Astrocyte of the hippocampus (primary cell): ENCODE measurements around the gene VPS41.

ENCODE experiments used
- DNase-seq: peaks from one replicate; pipeline ENCODE4 v3.0.0; 2011; ENCODE audit warnings: low read depth, low spot score

Gene VPS41

DNA sequence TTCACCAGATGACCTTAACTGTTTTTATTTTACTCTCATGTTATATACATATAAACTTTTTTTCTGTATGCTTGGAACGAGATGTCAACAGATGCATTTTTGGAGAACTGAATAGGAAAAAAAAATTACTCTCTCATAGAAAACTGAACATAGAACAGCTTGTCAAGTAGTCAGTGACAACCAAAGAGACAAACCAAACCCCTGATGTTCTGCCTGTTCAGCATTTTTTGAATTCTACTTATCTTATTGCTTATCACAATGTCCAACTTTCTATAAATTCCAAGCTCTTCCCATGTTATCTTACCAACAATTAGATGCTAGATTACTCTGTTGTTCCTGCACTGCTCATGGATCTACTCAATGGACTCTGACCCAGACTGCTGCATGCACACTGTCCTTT, 95.2 kb downstream of the VPS41 start:
- DNase-seq = no peak

DNA sequence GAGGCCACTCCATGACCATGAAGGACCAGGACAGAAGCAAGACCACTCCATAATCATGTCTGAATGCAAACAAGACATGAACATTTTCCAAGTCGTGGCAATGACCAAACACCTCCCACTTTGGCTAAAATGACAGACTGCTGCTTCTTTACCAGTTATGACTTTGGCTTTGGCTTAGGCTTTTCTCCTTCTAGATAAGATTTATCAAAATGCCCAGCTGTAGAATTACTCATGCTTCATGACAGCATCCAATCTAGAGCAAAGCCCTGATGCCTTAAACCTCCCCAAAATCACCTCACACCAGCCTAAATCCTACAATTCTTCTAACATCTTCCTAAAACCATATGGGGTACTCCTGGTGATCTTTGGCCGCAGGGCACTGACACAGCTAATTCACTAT, 102.1 kb downstream of the VPS41 start:
- no peak for DNase-seq

DNA sequence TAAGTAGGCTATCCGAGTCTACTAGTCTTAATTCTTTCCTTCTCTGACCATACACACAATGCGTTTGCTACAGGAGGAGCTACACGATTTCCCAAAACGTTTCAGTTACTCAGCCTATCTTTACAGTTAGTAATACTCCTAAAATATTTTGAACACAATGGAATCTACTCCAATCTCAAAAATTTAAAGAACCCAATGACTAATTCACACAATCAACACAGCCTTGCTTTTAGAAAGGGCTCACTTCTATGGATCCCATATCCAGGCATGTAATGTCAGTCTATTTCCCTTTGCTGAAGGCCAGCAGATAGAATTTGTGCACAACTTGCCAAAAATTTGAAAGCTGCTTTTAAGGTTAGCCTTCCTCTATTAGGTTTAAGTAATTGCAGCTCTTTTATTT, 107.2 kb downstream of the VPS41 start:
- no peak for DNase-seq

DNA sequence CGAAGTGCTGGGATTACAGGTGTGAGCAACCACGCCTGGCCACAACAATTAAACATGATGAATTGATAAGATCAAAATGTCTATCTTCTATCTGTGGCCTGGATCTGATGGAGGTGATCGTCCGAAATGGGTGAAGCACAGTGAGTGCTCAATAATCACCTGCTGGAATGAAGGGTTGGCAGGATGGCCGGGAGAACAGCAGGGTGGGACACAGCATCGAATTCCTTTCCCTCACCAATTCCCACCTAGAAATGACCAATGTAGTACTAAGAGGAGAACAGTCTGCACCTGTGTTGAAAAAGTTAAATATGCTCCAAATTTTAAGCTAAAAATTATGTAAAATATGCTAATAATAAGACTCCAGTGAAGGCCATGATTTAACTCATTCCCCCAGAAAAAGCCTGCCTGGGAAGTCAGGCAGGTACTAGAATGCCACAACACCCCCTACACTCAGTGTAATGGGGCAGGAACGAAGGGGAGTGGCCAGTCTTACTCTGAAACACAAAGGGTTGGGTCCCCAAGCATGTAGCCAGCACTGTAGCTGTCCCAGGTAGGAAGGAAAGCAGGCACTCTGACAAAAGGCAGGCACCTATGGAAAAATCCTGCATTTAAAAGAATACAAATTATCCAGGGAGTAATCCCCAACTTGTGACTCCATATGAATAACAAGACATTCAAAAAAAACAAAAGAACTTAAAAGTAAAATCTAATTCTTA, 110.3 kb downstream of the VPS41 start:
- DNase-seq = no peak

DNA sequence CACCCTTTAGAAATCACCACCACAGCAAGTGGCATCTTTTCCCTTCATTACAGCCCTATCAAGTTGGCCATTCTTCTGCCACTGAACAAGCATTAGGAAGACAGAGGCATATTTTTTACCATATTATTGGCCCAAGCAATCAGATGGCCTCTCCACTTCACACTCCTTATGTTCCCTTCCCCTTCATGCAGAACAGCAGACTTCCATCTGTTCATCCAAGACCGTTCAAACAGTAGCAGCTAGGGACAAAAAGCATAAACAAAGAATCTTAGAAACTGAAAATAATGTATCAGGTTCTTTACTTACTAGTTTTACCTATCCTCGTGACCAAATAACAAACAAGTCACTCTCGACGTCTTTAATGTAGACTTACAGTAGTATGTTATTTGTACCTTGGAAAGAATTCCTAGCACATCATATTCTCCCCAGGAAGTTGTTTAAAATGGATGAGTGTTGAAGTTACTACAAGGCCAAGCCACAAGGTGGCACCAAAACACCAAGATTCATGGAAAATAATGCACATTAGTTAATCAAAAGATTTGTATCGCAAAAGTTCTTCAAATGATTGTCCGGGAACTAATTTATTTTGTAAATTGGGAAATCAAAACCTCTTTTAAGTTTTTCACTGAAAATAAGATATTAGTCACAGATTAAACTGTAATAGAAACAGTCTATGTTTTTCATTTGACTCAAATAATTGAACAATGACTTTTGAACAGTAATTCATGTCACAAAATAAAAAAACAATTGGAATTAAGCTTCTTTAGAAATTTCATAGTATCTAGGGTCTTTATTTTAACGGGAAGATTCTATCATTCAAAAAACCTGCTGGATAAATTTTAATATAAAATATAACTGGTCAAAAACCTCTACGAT, 112.1 kb downstream of the VPS41 start:
- DNase-seq = peak; percentile 80

DNA sequence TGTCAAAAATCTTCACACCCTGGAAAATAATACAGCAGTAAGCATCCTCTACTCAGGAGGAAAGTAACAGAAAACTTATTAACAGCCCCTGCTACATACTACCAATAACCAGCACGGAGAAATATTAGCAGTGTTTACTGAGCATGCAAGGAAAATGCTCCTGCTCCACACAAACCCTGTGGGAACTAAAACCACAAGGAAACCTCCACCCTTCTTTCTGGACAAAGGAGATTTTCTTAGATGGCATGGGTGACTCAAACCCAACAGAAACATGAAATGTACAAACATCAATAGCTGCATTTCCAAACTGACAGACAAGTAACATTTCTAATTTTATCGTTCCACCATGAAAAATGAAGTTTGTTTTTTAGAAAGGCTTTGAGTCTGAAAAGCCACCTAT, 113.4 kb downstream of the VPS41 start:
- peak; percentile 66 for DNase-seq

DNA sequence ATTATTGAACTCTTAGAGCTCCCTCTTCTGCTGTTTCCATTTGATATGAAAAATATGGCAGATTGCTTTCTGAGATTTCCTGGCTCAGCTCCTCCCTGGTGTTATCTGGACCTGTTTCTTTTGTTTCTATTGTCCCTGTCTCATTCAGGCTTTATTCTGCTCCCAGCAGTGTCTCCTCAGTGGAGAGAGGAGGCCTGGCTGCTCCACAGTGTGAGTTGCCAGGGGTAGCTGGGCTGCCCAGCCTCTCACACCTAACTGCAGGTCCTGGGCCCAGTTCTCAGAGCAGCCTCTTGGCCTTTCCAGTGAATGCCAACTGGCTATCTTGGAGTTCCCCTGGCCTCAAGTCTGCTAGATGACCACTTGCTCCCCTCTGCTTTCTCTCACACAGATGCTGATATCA, 127.0 kb downstream of the VPS41 start:
- DNase-seq = no peak

DNA sequence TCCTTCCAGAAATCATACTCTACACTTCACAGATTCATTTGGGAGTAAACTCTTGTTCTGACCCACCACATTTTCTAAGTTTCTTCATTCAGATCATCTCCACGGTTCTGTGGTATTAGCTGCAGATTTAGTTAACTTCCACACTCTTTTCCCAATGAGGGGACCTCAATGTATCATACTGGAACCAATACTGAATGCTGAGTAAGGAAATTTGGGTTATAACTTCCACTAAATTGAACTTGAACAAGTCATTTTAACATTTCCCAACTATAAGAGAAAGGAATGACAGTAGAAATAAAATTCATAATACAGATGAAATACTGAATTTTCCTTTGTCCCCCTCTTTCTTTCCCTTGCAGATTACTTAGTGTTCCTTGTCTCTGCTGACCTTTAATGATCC, 131.4 kb downstream of the VPS41 start:
- no peak for DNase-seq

DNA sequence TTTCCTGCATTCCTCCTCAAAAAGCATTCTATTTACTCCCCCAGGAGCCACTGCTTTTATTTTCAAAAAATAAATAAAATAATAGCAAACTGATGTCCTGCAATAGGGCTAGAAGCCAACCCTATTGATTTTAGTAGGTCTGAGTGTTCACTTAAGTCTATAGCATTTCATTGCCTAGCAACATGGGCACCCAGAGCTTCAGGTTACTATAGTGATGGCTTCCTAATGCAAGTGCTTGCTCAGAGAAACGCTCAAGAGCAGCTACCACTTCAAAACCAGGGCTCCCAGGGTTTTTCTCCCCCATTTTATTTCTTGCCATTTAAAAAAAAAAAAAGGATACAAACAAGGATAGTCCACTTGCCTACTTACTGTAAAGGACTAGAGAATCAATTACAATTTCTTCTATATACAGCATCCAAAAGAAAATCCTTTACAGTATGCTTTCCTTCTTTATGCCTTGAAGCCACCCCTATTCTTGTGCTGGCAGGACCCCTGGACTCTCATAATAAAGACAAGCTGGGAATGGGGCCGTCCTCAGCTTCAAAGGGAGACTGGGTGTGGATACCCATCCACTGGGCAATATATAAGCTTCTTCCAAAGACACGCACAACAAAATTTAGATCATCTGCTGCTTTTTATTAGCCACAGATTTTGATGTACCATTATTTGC, 133.3 kb downstream of the VPS41 start:
- DNase-seq = no peak

DNA sequence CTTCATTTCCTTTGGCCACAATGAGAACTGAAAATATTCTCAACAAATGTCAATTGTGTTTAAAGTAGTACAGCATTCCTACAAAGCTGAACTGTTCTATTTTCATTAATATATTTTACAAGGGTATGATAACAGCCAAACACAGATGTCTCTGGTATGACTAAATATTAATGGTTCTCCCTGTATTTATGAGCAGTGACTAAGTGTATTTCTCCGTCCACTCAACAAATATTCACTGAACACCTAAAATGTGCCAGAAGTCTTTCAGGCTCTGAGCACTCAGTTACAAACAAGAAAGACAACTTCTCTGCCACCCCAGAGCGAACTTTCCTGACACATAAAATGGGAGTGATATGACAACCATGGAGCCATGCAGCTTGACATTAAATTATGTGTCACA, 135.6 kb downstream of the VPS41 start:
- no peak for DNase-seq

DNA sequence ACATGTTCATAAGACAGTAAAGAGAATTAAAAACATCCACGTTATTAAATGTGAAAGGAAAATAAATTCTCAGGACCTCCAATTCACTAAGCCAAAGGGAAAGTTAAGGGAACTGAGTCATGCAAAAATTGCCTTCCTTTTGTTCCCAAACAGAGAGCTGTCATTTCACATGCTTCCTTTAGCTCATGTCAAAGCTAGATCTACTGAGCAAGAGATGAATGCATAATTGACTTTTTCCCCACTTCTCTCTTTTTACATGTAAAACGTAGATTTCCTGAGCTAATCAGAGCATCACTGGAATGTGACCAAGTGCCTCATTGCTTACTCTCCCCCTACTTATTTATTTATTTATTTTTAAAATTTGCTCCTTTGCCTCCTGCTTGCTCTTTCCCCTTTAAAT, 148.8 kb downstream of the VPS41 start:
- no peak for DNase-seq

DNA sequence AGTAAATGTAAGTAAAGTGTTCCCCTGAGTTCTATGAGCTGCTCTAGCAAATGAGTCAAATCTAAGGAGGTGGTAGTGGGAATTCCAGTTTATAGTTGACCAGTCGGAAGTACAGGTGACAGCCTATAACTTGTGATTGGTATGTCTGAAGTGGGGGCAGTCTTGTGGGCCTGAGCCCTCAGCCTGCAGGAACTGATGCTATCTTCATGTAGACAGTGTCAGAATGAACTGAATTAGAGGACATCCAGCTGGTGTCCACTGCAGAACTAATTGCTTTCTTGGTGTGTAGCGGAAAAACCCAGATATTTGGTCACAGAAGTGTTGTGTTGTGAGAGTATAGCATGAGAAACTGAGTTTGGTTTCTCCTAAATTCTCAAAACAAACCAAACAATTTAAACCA, 150.0 kb downstream of the VPS41 start:
- no peak for DNase-seq

DNA sequence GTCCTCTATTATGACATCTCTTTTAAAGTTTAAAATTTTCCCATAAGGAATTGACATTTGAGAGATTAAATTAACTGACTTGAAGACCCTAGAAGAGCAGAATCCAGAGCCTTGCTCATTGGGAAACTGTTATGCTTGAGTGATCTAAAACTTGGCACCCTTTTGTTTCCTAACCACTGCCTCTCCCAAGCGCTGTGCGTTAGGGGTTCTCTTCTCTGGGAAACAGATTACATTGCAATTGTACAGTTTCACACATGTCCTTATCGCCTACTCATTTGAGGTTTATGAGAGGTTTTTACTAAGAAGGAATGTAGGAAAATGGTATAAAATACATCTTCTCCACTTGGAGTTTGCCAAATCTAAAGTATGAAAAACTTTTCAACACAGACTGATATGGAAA, 151.1 kb downstream of the VPS41 start:
- peak; percentile 46 for DNase-seq

DNA sequence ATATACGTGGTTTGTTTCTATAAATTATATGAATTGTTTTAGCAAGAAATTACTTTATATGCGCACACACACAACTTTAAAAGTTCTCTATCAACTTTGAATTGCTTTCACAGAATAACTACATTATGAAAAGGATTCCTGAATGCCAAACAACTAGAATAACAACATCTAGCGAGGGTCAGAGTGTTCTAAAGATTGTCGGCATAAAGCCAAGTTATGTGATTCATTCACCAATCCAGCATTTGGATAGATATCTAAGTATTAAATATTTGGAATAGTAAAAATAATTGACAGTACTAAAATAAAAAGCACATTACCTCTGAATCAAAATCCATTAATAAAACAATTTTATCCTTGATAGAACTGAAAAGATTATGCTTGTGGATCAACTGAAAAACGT, 152.5 kb downstream of the VPS41 start:
- DNase-seq = peak; percentile 34

DNA sequence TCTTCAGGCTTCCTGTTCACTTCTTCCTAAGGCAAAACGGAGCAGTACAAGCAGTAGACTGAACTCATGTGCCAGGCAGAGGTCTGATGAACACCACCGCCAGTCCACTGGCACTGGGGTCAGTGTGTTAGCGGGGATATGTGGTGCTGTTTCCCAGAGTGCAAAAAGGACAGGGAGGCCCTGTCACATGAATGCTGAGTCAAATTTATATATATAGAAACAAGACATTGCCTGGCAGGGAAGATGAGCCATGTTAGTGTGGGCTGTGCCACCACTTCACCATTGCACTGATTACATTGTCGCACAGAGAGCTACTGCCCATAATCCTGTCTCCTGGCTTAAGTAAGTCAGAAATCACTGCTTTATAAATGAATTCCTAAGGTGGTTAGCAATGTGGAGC, 155.6 kb downstream of the VPS41 start:
- no peak for DNase-seq

DNA sequence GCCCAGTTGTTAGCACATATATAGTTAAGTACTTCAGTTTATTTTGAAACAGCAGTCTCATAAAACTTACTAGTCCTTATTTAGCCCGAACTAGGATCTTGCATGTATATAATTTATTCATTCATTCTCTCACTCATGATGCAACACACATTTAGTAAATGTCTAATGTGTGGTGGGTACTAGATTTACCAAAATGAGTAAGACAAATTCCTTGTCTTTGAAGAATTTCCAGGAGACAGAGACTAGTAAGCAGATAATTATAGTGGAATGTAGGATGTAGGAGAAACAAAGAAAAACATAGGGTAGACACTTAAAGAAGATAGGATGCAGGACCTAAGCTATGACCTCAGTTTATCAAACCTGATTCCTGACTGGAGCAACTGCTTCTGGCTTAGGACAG, 157.6 kb downstream of the VPS41 start:
- no peak for DNase-seq

DNA sequence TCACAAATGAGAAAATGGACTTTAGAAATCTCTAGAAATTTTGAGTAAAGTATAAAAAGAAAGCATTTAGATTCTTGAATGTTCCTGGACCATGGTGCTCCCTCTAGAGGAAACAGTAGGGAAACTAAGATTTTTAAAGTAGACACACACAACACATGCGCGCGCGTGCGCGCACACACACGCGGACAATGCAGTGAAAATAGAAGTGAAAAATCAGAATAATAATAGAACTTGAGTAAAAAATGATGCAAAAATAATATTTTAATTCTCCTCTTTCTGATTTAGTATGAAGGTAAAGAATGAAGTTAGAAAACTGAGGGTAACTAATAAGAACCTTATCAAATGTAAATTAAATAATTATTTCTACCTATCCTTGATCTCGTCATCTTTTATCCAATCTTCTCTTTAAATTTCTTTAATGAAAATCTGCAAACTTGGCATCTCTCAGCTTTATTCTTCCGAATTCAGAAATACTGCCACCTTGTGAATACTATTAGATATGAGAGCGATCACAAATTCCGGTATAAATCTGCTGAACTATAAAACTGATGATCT, 160.9 kb downstream of the VPS41 start:
- peak; percentile 23 for DNase-seq

DNA sequence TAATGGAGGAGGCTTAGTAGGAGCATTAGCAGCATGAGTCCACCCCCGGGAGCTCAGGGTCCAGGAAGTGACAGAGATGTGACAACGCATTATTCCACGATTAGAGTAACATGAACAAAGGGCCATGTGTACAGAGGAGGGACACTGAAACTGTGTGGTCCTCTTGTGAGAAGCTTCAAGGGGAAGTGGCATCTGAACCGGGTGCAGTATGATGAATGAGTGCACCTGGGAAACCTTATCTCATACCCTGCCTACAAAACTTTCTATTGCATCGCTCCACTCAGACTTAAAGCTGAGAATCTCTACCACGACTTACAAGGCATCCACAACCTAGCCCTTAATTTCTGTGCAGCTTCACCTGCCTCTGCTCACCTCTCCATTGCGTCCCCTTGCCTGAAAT, 162.6 kb downstream of the VPS41 start:
- DNase-seq = no peak

DNA sequence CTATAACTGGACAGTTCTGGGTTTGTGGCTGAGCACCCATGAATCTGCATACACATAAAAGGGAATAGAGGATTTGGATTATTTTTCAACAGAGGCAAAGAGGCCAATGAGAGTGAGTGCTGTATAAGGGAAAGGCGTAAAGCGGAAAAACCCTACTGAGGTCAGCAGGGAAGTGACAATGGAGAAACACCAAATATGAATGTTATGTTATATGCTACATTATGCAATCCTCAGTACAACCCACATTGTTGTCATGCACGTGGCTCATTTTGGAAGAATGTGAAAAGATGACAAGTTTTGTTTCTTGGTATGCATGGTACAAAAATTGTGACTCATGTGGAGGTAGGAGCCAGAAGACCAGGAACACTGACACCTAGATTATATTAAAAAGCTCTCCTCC, 164.2 kb downstream of the VPS41 start:
- DNase-seq = peak; percentile 48

DNA sequence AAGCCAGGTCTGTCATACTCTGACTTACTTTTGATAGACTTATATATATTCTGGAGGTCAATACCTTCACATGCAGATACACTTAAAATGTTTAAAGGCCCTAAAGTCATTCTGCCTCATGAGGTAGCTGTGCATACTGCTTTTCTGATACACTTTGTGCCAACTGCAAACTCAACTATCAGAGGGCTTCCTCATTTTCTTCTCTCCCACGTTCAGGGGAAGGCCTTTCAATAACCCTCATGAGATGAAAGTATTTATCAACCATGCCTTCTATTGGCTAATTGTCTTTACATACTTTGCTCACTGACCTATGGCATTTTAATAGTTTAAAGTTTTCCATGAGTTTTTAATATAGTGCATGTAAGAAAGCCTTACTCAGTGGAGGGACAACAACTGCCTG, 165.1 kb downstream of the VPS41 start:
- DNase-seq = no peak

DNA sequence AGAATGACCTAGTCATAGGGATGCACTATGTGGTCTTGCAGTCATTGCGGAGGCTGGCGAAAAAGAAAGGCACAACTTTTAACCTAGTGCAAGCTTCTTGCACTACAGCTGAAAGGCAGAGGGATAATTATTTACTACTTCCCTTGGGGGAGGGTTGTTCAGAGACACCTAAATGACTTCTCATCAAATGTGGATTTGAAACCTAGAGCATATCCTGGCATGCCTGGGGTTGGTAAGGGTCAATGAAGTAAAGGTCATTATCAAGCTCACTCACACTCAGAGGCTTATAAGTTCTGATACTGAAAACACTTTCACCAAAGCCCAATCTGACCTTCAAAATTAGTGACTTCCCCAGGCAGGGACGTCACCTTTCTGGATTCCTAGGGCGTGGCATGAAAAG, 168.9 kb downstream of the VPS41 start:
- DNase-seq = no peak

DNA sequence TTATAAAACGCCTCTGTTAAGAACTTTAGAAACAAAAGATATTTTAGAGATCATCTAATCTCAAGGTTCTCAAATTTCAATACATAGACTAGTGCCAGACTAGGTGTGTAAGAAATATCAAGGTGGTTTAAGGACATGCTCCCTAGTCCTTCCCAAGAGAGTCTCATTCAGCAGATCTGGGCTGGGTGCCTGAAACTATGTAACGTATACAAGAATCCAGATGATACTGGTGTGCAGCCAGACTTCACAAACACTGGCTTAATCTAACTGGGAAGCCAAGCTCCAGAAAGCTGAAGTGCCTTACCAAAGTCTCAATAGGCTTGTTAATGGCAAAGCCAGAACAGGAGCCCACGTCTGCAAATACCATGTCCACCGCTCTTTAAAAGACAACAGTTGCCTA, 172.9 kb downstream of the VPS41 start:
- no peak for DNase-seq
